WTC11 (cell line): ENCODE results near the gene SLC5A5.

Experiments
- FOXP1 ChIP-seq: sonication (generic); formaldehyde crosslinking; IDR thresholded peaks from 2 replicates; pipeline ENCODE4 v1.8.0; 2022; ENCODE audit warnings: missing genetic modification reagents, mild to moderate bottlenecking, moderate library complexity, borderline replicate concordance
- NR3C1 ChIP-seq: sonication (generic); formaldehyde crosslinking; conservative IDR thresholded peaks from 2 replicates; pipeline ENCODE4 v1.8.1; 2023; ENCODE audit warnings: low read depth, mild to moderate bottlenecking, missing genetic modification reagents
- TEAD4 ChIP-seq: sonication (generic); formaldehyde crosslinking; IDR thresholded peaks from 2 replicates; pipeline ENCODE4 v1.8.0; 2022; ENCODE audit warnings: mild to moderate bottlenecking, missing genetic modification reagents
- TF ChIP-seq, protein P1 (sequence below): fragments of 200-600 bp; IDR thresholded peaks from 2 replicates; pipeline ENCODE4 v1.8.0; 2022; ENCODE audit warnings: antibody characterized with exemption
- TF ChIP-seq, protein P2 (sequence below): fragments of 250-450 bp; sonication (Bioruptor Pico); IDR thresholded peaks from 2 replicates; pipeline ENCODE4 v1.9.0; 2021; ENCODE audit warnings: mild to moderate bottlenecking
- TF ChIP-seq, protein P3 (sequence below): sonication (generic); formaldehyde crosslinking; IDR thresholded peaks from 2 replicates; pipeline ENCODE4 v1.8.0; 2022; ENCODE audit warnings: mild to moderate bottlenecking, missing genetic modification reagents

DNA sequence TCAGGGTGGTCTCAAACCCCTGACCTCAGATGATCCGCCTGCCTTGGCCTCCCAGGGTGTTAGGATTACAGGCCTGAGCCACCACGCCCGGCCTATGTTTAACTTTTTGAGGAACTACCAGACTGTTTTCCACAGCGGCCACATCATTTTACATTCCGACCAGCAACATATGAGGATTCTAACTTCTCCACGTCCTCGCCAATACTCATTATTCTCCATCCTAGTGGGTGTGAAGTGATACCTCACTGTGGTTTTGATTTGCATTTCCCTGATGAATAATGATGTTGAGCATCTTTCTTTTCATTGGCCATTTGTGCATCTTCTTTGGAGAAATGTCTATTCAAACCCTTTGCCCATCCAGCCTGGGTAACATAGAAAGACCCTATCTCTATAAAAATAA, 14.8 kb downstream of the SLC5A5 start:
- TF ChIP-seq, protein P1, sequence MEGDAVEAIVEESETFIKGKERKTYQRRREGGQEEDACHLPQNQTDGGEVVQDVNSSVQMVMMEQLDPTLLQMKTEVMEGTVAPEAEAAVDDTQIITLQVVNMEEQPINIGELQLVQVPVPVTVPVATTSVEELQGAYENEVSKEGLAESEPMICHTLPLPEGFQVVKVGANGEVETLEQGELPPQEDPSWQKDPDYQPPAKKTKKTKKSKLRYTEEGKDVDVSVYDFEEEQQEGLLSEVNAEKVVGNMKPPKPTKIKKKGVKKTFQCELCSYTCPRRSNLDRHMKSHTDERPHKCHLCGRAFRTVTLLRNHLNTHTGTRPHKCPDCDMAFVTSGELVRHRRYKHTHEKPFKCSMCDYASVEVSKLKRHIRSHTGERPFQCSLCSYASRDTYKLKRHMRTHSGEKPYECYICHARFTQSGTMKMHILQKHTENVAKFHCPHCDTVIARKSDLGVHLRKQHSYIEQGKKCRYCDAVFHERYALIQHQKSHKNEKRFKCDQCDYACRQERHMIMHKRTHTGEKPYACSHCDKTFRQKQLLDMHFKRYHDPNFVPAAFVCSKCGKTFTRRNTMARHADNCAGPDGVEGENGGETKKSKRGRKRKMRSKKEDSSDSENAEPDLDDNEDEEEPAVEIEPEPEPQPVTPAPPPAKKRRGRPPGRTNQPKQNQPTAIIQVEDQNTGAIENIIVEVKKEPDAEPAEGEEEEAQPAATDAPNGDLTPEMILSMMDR, result no peak
- TF ChIP-seq FOXP1 (no peak), NR3C1 (CRISPR knock-in tag) (no peak), TEAD4 (CRISPR knock-in tag) (no peak)
- TF ChIP-seq, protein P2, sequence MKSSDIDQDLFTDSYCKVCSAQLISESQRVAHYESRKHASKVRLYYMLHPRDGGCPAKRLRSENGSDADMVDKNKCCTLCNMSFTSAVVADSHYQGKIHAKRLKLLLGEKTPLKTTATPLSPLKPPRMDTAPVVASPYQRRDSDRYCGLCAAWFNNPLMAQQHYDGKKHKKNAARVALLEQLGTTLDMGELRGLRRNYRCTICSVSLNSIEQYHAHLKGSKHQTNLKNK (CRISPR knock-in tag), result no peak
- TF ChIP-seq, protein P3, sequence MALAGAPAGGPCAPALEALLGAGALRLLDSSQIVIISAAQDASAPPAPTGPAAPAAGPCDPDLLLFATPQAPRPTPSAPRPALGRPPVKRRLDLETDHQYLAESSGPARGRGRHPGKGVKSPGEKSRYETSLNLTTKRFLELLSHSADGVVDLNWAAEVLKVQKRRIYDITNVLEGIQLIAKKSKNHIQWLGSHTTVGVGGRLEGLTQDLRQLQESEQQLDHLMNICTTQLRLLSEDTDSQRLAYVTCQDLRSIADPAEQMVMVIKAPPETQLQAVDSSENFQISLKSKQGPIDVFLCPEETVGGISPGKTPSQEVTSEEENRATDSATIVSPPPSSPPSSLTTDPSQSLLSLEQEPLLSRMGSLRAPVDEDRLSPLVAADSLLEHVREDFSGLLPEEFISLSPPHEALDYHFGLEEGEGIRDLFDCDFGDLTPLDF, result no peak
